Large intestine (tissue), 3 donors: Measurements from ENCODE around the gene C17orf114.
"Not testable (repeated sequence)": the region's sequence is repeated elsewhere in the genome, so short reads cannot be mapped to it uniquely, and the experiment has no call there.

ENCODE experiments used
- DNase-seq, 2 donors: peaks; one replicate each; pipeline versions ENCODE4 v3.0.0 to v3.0.0-alpha.2; 2013
- H3K27ac ChIP-seq: one replicate; pipeline ENCODE4 v1.5.1; 2013; ENCODE audit warnings: low read length
- H3K27me3 ChIP-seq: 2 replicates; pipeline ENCODE4 v1.6.1; 2013; ENCODE audit warnings: low read length; ENCODE audit not compliant: control insufficient read depth, insufficient read depth
- H3K36me3 ChIP-seq: 2 replicates; pipeline ENCODE4 v1.6.1; 2013; ENCODE audit warnings: low read length; ENCODE audit not compliant: control insufficient read depth, insufficient read depth
- H3K4me1 ChIP-seq: one replicate; pipeline ENCODE4 v1.6.1; 2013; ENCODE audit warnings: low read length; ENCODE audit not compliant: control insufficient read depth, insufficient read depth
- H3K4me3 ChIP-seq: one replicate; pipeline ENCODE4 v1.5.1; 2013; ENCODE audit warnings: low read length
- H3K9me3 ChIP-seq: one replicate; pipeline ENCODE4 v1.6.1; 2013; ENCODE audit warnings: mild to moderate bottlenecking, low read depth, low read length, moderate library complexity; ENCODE audit not compliant: control insufficient read depth
- WGBS: methylation state at CpG from one replicate; pipeline ENCODE4 v1.1.5; 2013; ENCODE audit warnings: low lambda C conversion rate; ENCODE audit not compliant: insufficient coverage; 5-methylcytosine and 5-hydroxymethylcytosine counted together

C17orf114 gene

GRCh38 chr17:4839221-4839620, 37.1 kb upstream of the C17orf114 start:
- Histone ChIP-seq H3K4me3 (no peak overlapping the region), H3K4me1 (peaks cover 38% of the 10 kb centered on the region), H3K27ac (no peak overlapping the region), H3K27me3 (no peaks in the 10 kb centered on the region), H3K9me3 (no peaks in the 10 kb centered on the region), H3K36me3 (peaks cover 26% of the 10 kb centered on the region)
- WGBS = no CpG with 5 or more reads among the region's 8 CpGs
- DNase-seq = no peak

- Histone ChIP-seq H3K9me3 (no peaks in the 10 kb centered on the region), H3K4me3 (no peak overlapping the region), H3K4me1 (peaks cover 39% of the 10 kb centered on the region), H3K27ac (no peak overlapping the region), H3K27me3 (no peaks in the 10 kb centered on the region), H3K36me3 (peaks cover 26% of the 10 kb centered on the region)
- DNase-seq = no peak
- no CpG with 5 or more reads among the region's 3 CpGs for WGBS
Measured at GRCh38 chr17:4838309-4838785, 36.2 kb upstream of the C17orf114 start.

- peaks cover 39% of the 10 kb centered on the region for H3K4me1 ChIP-seq
- no peak for DNase-seq
- no peaks in the 10 kb centered on the region for H3K9me3 ChIP-seq
- H3K27ac ChIP-seq = no peak overlapping the region
- no peak overlapping the region for H3K4me3 ChIP-seq
- no peaks in the 10 kb centered on the region for H3K27me3 ChIP-seq
- WGBS = 80% methylated on average over 1 of the region's 13 CpGs
- peaks cover 26% of the 10 kb centered on the region for H3K36me3 ChIP-seq
Measured at GRCh38 chr17:4837471-4838308, 35.6 kb upstream of the C17orf114 start.

- Histone ChIP-seq H3K9me3 (no peaks in the 10 kb centered on the region), H3K4me3 (no peak overlapping the region), H3K36me3 (peaks cover 20% of the 10 kb centered on the region), H3K4me1 (peaks cover 39% of the 10 kb centered on the region), H3K27ac (no peak overlapping the region), H3K27me3 (no peaks in the 10 kb centered on the region)
- 60% methylated on average over 1 of the region's 4 CpGs for WGBS
- DNase-seq = no peak
Measured at GRCh38 chr17:4836221-4836620, 34.1 kb upstream of the C17orf114 start.

- Histone ChIP-seq H3K27me3 (no peaks in the 10 kb centered on the region), H3K4me3 (peak overlapping the region; percentile 97), H3K9me3 (no peaks in the 10 kb centered on the region), H3K4me1 (peaks cover 33% of the 10 kb centered on the region), H3K27ac (peak overlapping the region; percentile 86), H3K36me3 (peaks cover 18% of the 10 kb centered on the region)
- DNase-seq = no peak
- WGBS = no CpG with 5 or more reads among the region's 4 CpGs
Measured at GRCh38 chr17:4834681-4835020, 32.5 kb upstream of the C17orf114 start.

GRCh38 chr17:4833941-4834680, 32.0 kb upstream of the C17orf114 start:
- Histone ChIP-seq H3K9me3 (no peaks in the 10 kb centered on the region), H3K27ac (peak overlapping the region; percentile 86), H3K4me1 (peaks cover 33% of the 10 kb centered on the region), H3K27me3 (no peaks in the 10 kb centered on the region), H3K36me3 (peaks cover 16% of the 10 kb centered on the region), H3K4me3 (peak overlapping the region; percentile 97)
- WGBS = 0% methylated on average over 3 of the region's 15 CpGs
- DNase-seq = peak; percentile 58 to 69

- WGBS = no CpG with 5 or more reads among the region's 91 CpGs
- Histone ChIP-seq H3K9me3 (no peaks in the 10 kb centered on the region), H3K4me3 (peak within 1 kb of the TSS; percentile 97), H3K27ac (peak within 1 kb of the TSS; percentile 91), H3K36me3 (peaks cover 15% of the 10 kb centered on the region), H3K4me1 (peaks cover 31% of the 10 kb centered on the region), H3K27me3 (no peaks in the 10 kb centered on the region)
- DNase-seq = peak; percentile 96 to 97
Measured at GRCh38 chr17:4833178-4833940, 31.2 kb upstream of the C17orf114 start, which contains the start of gene MINK1. MINK1 (plus strand) TSS chr17:4833340; CDS start chr17:4833584, 244 bp downstream.

GRCh38 chr17:4832829-4833177, 30.7 kb upstream of the C17orf114 start:
- Histone ChIP-seq H3K4me1 (peaks cover 28% of the 10 kb centered on the region), H3K4me3 (peak overlapping the region; percentile 61), H3K27ac (peak overlapping the region; percentile 91)
- H3K27me3 ChIP-seq, H3K9me3 ChIP-seq, DNase-seq, H3K36me3 ChIP-seq: not testable (repeated sequence)
- WGBS = 0% methylated on average over 2 of the region's 17 CpGs

GRCh38 chr17:4827399-4827798, 25.3 kb upstream of the C17orf114 start:
- DNase-seq = no peak
- no CpG with 5 or more reads among the region's 8 CpGs for WGBS
- Histone ChIP-seq H3K9me3 (no peaks in the 10 kb centered on the region), H3K36me3 (no peaks in the 10 kb centered on the region), H3K4me3 (no peak overlapping the region), H3K27me3 (no peaks in the 10 kb centered on the region), H3K27ac (no peak overlapping the region), H3K4me1 (no peaks in the 10 kb centered on the region)
